H7 (cell line): Measurements from ENCODE around the gene DLD. TPM values are rescaled to one million over a fixed set of nuclear protein-coding genes. Genes with fewer than 3 reads are reported as not detected.
"Not testable (repeated sequence)": the region's sequence is repeated elsewhere in the genome, so short reads cannot be mapped to it uniquely, and the experiment has no call there.

Experiments used
- DNase-seq: peaks from one replicate; pipeline ENCODE4 v3.0.0; 2012
- H3K27me3 ChIP-seq: 2 replicates; pipeline ENCODE4 v1.6.0; 2011; ENCODE audit warnings: mild to moderate bottlenecking, low read length; ENCODE audit not compliant: control insufficient read depth, insufficient read depth
- H3K36me3 ChIP-seq: replicated peaks from 2 replicates; pipeline ENCODE4 v1.5.1; 2011; ENCODE audit warnings: low read length; ENCODE audit not compliant: control insufficient read depth, insufficient read depth
- H3K4me3 ChIP-seq: 2 replicates; pipeline ENCODE4 v1.5.1; 2011; ENCODE audit warnings: low read depth, mild to moderate bottlenecking, control low read depth, low read length, moderate library complexity; ENCODE audit not compliant: insufficient read depth
- total RNA-seq: library from RNA; depleted of rRNA; stranded (reverse); fragments of >200 nt; shearing (Covaris generic); gene quantifications from 2 replicates; pipeline ENCODE4 v1.2.3, GENCODE V29; 2014; rRNA removed

The DLD gene
- total RNA-seq = 58.5 and 65.1 TPM in 2 replicates

- Histone ChIP-seq H3K36me3 (peaks cover 6% of the 10 kb centered on the region), H3K4me3 (peak within 1 kb of the TSS; percentile 86)
- DNase-seq = peak; percentile 94
Observed at GRCh38 chr7:107890962-107891635, at the start of gene DLD. DLD (plus strand) TSS chr7:107891183; CDS start chr7:107891251, 68 bp downstream.

GRCh38 chr7:107842213-107842612 lies 48.8 kb upstream of the DLD start:
- no peak for DNase-seq
- no peaks in the 10 kb centered on the region for H3K36me3 ChIP-seq
- H3K27me3 ChIP-seq = no peaks in the 10 kb centered on the region
- no peak overlapping the region for H3K4me3 ChIP-seq

More at GRCh38 chr7:107890962-107891635, at the start of gene DLD:
- no peaks in the 10 kb centered on the region; the same call in 1 of the 2 replicates for H3K27me3 ChIP-seq

- DNase-seq = peak; percentile 18
- H3K4me3 ChIP-seq = no peak overlapping the region
- H3K27me3 ChIP-seq = no peaks in the 10 kb centered on the region
- no peaks in the 10 kb centered on the region for H3K36me3 ChIP-seq
Observed at GRCh38 chr7:107843184-107843583, 47.8 kb upstream of the DLD start.

- Histone ChIP-seq H3K36me3 (no peaks in the 10 kb centered on the region), H3K27me3 (no peaks in the 10 kb centered on the region), H3K4me3 (no peak overlapping the region)
- DNase-seq = no peak
Observed at GRCh38 chr7:107846324-107846723, 44.7 kb upstream of the DLD start.

- Histone ChIP-seq H3K36me3 (no peaks in the 10 kb centered on the region), H3K4me3 (no peak overlapping the region), H3K27me3 (no peaks in the 10 kb centered on the region)
- no peak for DNase-seq
Observed at GRCh38 chr7:107847168-107847835, 43.7 kb upstream of the DLD start.

GRCh38 chr7:107847836-107848175 lies 43.2 kb upstream of the DLD start:
- H3K4me3 ChIP-seq, DNase-seq, H3K27me3 ChIP-seq, H3K36me3 ChIP-seq: not testable (repeated sequence)

GRCh38 chr7:107848211-107848610 lies 42.8 kb upstream of the DLD start:
- not testable (repeated sequence) for DNase-seq, H3K36me3 ChIP-seq, H3K4me3 ChIP-seq, H3K27me3 ChIP-seq

- no peaks in the 10 kb centered on the region for H3K27me3 ChIP-seq
- DNase-seq = peak; percentile 21
- no peaks in the 10 kb centered on the region for H3K36me3 ChIP-seq
- no peak overlapping the region for H3K4me3 ChIP-seq
Observed at GRCh38 chr7:107850216-107850615, 40.8 kb upstream of the DLD start.

- Histone ChIP-seq H3K27me3 (no peaks in the 10 kb centered on the region), H3K36me3 (no peaks in the 10 kb centered on the region), H3K4me3 (no peak overlapping the region)
- no peak for DNase-seq
Observed at GRCh38 chr7:107850643-107851042, 40.3 kb upstream of the DLD start.

GRCh38 chr7:107854454-107854853 lies 36.5 kb upstream of the DLD start:
- Histone ChIP-seq H3K27me3 (no peaks in the 10 kb centered on the region), H3K4me3 (no peak overlapping the region), H3K36me3 (no peaks in the 10 kb centered on the region)
- no peak for DNase-seq

GRCh38 chr7:107854989-107855388 lies 36.0 kb upstream of the DLD start:
- DNase-seq = no peak
- Histone ChIP-seq H3K27me3 (no peaks in the 10 kb centered on the region), H3K36me3 (no peaks in the 10 kb centered on the region), H3K4me3 (no peak overlapping the region)

- no peak for DNase-seq
- H3K27me3 ChIP-seq = no peaks in the 10 kb centered on the region
- no peak overlapping the region for H3K4me3 ChIP-seq
- no peaks in the 10 kb centered on the region for H3K36me3 ChIP-seq
Observed at GRCh38 chr7:107856806-107857540, 34.0 kb upstream of the DLD start.

- DNase-seq = no peak
- Histone ChIP-seq H3K27me3 (no peaks in the 10 kb centered on the region), H3K4me3 (no peak overlapping the region), H3K36me3 (no peaks in the 10 kb centered on the region)
Observed at GRCh38 chr7:107857541-107857912, 33.5 kb upstream of the DLD start.

- no peak for DNase-seq
- no peaks in the 10 kb centered on the region for H3K27me3 ChIP-seq
- no peaks in the 10 kb centered on the region for H3K36me3 ChIP-seq
- no peak overlapping the region for H3K4me3 ChIP-seq
Observed at GRCh38 chr7:107858280-107858679, 32.7 kb upstream of the DLD start.
